ENCODE measurements around the gene KIAA1217. TPM values are rescaled to one million over a fixed set of nuclear protein-coding genes. Genes with fewer than 3 reads are reported as not detected.

The KIAA1217 gene
- total RNA-seq, 1 donor from 2014 or later = 4.6 TPM

DNA sequence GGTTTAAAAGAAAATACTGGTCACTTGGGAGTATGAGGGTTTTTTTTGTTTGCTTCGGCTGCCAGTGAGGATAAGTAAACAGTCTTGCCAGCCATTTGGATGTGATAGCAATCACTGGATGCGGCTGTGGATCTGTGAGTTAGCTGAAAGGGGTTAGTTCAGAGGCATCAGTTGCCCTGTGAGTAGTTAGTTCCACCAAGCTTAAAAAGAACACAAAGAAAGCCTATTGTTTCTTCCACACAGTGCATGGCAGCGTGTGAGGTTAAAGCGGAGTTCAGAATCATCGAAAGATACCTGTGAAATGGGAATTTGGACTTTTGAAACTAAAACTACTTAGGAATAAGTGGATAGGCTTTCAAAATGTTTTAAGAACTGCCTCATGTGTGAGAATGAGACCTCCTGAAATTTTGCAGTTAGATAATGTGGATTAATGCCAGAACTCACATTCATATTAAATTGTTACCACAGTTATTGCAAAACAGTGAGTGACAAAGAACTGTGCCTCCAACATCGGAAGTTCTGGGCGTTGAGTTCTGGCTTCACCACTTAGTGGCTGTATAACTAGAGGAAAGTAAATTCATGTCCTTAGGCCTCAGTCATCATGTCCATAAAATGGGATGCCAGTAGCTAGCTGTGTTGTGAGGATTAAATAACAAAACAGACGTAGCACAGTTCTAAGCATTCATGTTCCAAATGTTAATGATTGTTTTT lies 31.3 kb downstream of the KIAA1217 start:
- intact Hi-C loops (cut with micrococcal nuclease) = no loop called here

DNA sequence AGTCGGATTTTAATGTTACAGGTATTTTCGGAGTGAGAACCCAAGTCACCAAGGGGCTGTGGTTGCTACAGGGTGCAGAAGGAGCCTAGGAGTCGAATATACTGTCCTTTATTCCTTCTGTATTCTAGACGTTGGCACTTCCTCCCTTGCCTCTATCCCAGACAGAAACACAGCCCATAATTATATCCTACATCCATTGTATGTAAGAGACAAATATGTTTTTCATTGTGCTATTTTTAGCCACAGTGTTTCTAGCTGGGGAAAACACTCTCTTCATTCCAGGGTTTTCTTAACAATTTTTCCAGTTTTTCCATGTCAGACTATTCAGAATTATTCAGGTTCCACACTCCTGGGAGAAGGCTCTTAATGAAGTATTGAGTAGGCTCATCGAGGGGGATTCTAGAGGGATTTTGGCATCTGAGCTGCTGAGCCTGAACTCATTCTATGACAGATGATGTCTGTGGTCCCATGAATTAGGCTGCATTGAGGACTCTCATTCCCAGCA lies 32.6 kb downstream of the KIAA1217 start:
- intact Hi-C loops (cut with micrococcal nuclease) = no loop called here

DNA sequence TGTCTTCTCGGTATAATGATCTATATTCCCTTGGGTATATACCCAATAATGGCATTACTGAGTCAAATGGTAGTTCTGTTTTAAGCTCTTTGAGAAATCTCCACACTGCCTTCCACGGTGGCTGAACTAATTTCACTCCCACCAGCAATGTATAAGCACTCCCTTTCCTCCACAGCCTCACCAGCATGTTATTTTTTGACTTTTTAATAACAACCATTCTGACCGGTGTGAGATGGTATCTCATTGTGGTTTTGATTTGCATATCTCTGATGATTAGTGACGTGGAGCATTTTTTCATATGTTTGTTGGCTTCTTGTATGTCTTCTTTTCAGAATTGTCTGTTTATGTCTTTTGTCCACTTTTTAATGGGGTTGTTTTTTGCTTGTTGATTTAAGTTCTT lies 33.6 kb downstream of the KIAA1217 start:
- intact Hi-C loops (cut with micrococcal nuclease) = no loop called here

DNA sequence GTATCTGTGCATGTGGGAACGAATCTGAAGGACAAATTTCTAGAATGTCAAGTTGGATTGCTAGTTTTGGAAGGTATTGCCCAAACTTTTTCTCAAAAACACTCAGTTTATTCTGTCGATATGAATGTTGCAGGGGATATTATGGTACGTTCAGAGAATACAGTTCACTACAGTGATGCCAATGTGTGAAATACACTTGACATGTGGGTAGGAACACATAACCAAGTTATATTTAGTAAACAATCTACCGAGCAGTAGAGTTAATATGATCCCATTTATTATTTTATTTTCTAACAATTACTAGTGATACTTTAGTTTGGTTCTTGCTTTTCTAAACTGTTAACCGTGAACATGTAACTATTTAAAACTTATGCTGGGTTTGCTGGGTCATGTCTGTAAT lies 37.4 kb downstream of the KIAA1217 start:
- intact Hi-C loops (cut with micrococcal nuclease) = no loop called here

DNA sequence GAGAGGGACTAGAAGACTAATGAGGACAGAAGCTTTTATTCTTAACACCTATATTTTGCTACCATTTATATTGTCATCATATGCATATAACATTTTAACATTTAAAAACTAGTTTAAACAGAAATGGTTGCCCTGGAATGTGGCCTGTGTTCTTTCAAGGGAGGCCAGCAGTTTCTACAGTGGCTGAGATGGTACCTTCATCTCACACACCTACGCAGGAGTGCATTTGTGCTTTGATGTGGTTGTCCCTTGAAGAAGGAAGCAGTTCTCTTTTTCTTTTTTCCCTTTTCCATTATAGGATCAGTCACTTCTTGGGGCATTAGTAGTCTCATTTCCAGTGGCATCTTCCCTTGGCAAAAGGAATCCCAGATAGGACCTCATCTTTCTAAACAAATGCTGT lies 38.9 kb downstream of the KIAA1217 start:
- intact Hi-C loops (cut with micrococcal nuclease) = no loop called here

DNA sequence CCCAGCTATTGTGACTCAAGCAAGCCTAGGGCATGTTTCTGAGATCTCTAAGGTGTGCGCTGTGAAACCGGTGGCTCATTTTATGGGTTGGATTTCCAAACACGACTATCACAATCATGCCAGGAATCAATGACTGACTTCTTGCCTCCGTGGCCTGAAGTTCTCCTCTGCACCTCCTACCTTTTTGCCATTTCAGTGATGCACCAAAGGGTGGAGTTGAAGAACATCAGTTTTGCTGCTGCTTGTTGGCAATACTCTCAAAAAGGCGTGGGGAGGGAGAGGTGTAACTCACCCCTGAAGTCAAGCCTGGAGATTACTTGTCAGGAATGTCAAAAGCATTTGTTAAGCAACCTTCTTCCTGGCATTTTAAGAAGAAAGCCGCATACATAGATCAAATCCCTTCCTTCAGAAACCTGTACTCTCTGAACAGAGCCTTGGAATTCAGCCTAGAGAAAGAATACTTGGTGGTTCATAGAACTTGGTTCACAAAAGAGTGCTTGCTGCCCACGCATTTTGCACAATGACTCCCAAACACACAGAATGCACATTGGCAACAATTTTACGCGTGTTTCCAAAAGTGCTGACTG lies 41.0 kb downstream of the KIAA1217 start:
- intact Hi-C loops (cut with micrococcal nuclease) = no loop called here

DNA sequence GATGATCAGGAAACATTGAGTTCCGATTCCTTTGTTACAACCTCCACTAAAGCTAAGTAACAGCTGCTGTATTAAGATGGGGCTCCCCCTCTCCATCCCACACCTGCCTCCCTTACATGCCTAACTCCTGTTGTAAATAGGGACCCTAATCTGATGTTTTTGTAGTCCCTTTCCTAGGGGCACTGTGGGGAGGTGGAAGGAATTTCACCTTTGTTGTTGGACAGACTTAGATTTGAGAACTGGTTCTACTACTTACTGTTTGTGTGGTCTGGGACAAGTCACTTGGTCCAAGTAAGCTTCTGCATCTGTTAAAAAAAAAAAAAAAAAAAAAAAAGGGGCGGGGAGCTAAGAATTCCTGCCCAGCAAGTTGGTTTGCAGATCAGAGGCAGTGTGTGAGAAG lies 42.6 kb downstream of the KIAA1217 start:
- intact Hi-C loops (cut with micrococcal nuclease) = no loop called here

DNA sequence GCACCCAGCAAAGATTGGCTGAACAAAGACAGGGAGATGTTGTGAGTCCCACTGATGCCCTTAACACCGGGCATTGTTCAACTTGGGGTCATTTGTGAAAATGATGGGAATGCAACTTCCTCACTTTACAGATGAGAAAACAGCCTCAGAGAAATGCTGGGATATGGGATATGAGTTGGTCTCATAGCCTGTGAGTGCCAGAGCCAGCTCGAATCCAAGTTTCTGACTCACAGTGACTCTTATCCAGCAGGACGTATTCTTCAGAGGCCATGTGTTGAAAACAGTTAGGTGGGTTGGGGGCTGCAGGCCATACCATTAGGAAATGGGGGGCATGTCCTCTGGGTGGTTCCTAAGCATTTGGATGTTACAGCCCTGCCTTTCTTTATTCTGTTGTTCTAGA lies 45.2 kb downstream of the KIAA1217 start:
- intact Hi-C loops (cut with micrococcal nuclease) = no loop called here

DNA sequence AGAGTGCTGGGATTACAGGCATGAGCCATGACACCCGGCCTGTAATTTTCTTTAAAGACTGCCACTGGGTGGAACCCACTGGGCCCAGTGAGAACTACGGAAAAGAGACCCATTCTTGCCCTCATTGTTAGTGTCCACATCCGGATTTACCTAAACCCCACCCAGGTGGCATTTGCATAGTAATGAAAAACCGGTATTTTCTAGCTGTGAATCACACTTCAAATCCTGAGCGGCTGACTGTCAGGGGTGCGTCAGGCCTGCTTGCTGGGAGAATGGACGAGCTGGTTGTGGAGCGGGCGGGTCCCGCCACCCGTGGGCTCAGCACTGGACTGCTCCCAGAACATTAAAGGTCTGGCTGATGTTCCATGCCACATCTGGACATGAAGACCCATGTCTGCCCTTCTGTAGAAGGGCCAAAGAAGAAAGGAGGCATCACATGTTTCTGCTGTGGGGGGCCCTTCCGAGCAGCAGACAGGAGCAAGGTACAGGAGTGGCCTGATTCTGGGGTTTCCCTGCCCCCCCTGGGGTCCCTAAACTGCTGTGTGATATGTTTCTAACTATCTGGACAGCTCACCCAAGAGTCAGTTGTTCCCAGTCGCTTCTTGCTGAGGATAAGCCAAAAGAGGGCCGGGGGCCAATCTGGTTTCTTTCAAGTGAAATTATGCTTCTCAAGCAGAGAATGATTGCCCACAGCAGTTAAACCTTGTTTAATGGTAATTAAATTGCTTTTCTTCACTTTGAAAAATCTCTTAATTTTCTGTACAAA lies 46.4 kb downstream of the KIAA1217 start:
- intact Hi-C loops (cut with micrococcal nuclease) = no loop called here

DNA sequence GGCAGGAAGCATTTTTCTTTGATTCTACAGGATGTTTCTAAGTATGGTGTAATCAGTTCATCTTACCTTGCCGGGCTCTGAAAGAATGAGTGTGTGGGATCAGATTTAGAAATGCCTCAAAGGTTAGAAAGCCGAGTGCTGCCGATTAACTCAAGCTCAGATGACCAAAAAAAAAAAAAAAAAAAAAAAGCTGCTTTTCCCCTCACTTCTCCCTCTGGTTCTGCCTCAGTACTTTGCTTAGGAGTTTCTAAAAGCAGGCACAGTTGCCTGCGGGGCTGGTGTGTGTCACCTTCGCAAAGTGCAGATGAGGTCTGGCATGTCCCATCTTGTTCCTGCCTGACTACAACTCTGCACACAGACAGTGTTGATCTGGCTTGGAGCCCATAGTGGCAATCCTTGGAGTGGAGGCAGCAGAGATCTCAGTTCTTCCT lies 47.0 kb downstream of the KIAA1217 start:
- intact Hi-C loops (cut with micrococcal nuclease) = no loop called here

DNA sequence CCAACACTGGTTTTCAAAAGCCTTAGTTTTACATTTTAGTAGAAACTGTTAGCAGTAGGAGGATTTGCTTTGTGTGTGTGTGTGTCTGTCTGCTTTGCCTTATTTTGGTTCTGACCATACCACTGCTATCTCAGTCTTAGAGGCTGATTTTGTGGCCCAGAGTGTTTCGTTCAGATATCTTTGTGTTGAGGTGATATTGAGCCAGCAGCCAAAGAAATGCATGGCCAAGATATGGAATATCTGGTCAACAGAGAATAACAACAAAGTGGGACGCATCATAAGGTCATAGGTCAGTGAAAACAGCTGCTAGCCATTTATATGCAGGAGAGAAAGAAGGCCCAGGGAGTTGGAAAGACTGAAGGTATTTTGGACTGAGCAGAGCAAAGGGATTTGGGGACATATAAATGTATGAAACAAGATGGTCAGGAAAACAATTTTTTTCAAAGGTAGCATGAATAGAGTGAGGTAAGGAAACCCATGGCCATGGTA lies 47.7 kb downstream of the KIAA1217 start:
- intact Hi-C loops (cut with micrococcal nuclease) = no loop called here

DNA sequence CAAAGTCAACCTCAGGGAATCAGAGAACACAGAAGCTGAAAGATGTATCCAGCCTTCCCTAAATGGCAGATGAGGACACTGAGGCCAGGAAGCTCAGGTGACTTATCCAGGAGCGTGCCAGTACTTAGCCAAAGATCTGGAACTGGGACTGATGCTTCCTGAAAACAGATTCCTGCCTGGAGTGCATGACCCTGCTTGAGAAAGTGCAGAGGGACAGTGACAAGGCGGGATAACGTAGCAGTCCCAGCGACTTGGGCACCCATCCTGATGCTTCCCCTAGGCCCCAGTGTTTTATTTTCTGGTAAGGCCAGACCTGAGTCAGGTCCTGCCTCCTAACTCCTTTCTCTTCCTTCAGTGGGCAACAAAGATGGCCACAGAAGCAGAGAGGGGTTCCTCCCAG lies 48.6 kb downstream of the KIAA1217 start:
- intact Hi-C loops (cut with micrococcal nuclease) = no loop called here

DNA sequence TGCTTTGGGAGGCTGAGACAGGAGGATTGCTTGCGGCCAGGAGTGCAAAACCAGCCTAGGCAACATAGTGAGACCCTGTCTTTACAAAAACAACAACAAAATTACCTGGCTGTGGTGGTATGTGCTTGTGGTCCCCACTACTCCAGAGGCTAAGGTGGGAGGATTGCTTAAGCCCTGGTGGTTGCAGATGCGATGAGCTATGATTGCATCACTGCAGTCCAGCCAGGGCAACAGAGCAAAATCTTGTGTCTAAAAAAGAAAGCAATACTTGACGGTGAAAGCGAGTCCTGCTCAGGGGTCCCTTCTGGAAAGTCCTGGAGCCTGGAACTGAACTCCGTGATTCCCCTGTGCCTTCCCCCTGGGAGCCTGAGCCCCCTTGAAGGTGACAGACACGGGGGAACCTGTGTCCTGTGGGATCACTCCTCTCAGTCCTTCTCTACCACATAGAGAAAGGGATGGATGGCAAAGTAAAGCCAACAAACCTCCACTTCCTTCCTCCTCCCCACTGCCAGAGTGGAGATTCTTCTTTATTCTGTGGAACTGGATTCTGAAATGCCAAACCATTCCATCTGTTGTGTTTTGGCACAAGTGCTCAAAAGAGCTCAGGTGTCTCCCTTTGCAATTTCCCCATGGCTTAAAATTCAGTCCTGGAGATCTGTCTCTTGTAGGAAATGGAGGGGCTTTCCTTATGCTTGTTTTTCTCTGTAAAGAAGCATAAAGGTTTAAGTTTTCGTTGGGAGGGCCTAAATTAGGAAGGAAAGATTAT lies 50.6 kb downstream of the KIAA1217 start:
- intact Hi-C loops (cut with micrococcal nuclease) = no loop called here

DNA sequence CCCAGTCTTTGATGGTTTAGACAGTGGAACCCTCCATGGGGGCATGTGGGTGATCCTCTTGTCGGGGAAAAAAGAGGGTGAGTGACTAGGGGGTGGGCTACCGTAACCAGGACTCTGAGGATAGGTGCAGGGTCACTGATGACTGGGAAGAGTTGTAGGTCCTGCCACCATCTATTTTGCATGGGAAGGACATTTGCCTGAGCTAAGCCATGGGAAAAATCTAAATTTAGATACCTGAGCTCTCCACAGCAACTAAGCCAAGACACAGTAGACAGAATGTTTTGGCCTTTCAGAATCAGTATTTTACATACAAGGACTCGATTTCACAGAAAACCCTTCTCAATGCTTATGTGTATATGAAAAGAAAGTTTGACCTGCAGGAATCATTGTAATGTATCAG lies 52.7 kb downstream of the KIAA1217 start:
- intact Hi-C loops (cut with micrococcal nuclease) = no loop called here

DNA sequence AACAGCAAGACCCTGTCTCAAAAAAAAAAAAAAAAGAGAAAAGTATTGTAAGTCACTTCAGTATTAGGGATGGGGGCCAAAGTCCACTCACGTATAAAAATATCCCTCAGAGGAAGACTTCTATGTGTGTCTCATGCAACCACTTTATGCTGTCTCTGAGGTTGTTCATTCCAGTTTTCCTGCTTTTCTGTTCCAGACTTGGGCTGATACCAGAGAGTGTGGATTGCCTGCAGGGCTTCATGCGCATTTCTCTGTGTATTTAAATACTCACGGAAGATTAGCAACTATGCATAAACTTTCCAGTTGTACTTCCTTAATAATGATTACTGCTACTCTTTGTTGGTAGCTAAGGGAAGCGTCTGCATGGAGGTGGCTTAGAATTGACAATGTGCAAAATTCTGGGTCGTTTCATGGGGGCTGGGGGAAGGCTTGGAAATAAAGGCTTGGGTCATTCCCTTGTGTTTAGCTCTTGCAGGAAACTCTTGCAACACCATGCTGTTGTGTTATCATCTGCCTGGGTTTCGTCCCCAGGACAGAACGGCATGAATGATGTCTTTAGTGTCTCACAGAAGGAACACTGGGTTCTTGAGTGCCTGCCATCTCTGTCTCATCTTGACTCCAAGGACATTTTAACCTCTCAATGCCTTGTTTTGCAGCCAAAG lies 54.1 kb downstream of the KIAA1217 start:
- intact Hi-C loops (cut with micrococcal nuclease) = no loop called here

DNA sequence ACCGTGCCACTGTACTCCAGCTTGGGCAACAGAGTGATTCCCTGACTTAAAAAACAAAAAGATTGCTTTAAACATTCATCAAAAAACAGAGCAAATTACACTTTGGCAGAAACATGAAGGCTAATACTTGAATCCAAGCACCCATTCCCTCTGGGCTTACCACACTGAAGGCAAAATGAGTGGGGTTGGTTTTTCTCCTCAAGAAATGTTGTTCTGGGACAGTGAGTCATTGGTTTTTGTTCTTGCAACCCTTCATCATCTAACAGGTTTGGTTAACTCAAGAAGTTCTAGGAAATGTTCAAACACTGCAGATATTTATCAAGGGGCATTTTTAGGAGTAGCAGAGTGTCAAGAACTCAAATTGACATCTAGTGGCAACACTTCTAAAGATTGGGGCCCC lies 60.5 kb downstream of the KIAA1217 start:
- intact Hi-C loops (cut with micrococcal nuclease) = no loop called here

DNA sequence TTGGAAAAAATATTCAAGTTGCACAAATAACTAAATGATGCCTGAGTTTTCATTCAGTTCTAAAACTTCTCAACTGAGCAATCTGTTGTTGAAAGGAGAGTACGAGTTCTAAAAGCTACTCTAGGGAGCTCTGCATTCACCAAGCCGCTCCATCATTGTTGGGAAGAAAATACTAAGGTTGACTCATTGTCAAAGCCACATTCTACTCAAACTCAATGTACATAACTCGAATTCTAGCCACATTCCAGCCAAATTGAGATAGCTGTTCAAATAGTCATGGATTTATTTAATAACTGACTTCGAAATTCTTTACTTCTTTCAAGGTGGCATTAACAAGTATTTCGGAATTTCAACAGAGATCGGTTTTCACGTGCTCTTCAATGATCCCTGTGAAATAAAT lies 63.4 kb downstream of the KIAA1217 start:
- intact Hi-C loops (cut with micrococcal nuclease) = no loop called here

DNA sequence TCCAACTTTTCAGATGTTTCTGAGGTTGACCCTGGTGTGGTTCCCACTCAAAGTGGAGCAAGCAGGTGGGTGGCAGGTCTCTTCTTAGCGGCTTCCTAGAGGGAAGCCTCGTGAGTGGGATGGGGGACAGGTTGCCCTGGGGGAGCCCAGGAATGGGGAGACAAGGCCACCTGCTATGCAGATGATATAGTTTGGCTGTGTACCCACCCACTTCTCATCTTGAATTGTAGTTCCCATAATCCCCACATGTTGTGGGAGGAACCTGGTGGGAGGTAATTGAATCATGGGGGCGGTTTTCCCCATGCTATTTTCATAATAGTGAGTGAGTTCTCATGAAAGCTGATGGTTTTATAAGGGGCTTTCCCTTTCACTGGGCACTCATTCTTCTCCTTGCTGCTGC lies 68.3 kb downstream of the KIAA1217 start:
- intact Hi-C loops (cut with micrococcal nuclease) = no loop called here

DNA sequence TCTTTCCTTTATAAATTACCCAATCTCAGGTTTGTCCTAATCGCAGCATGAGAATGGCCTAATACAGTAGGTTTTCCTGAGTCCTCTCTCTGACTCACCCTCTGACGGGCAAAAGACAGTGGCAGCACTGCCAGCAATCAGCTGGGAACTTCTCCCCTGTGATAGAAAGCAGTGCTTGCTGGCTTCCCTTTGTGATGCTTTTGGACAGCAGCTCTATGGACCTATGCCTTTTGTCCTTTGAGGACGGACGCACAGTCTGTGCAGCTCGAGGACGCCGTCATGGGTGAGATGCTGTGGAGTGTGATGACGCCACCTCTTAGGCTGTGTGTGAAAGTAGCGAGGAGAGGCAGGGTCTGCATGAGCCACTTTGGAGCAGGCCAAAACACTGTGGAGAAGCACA lies 68.8 kb downstream of the KIAA1217 start:
- intact Hi-C loops (cut with micrococcal nuclease) = no loop called here

DNA sequence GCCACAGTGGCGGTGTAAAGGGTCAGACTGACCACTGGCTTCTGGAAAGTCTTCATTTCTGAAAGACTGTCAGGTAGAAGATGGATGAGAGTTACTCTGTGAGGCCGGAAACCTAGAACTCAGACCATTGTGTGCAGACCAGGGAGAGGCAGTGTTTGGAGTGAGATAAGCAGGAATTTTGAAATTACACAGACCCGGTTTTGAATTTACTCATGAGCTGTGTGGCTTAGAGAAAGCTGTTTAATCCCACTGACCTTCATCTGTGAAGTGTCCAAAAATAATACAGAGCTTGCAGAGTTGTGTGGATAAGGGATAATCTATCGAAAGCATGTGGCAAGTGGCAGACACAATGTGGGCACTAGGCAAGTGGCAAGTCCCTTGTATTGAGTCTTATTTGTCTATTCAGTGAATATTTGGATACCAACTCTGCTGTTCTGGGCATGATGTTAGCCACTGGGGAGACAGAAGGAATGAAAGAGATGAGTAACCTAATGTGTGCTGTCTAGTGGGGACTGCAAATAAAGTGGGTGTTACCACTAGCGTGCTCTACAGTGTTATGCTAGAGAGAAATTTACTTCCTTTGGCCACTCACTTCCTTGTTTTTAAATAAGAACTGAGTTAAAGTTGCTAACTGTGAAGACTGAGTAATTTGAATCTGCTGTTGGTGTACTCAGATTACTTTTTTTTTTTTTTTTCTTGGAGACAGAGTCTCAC lies 69.4 kb downstream of the KIAA1217 start:
- intact Hi-C loops (cut with micrococcal nuclease) = no loop called here

Measured in T-helper 1 cell treated with Interleukin-12 subunit alpha and Interleukin-12 subunit beta and Interleukin-4 antibody, amounts not matched to agents 30 ng/mL and 1 ng/mL, for 36 hours (primary cell).